OCI-LY7 (cell line): ENCODE measurements around the gene TMED1. TPM values are rescaled to one million over a fixed set of nuclear protein-coding genes. Genes with fewer than 3 reads are reported as not detected.

ENCODE experiments used
- BruUV-seq: library from RNA; stranded (reverse); fragments of 400-500 nt; replicated peaks from 2 replicates; lab custom pipeline; 2021; lab: Mats Ljungman, UMichigan
- CTCF ChIA-PET: fragments of 300-600 bp; sonication (Branson Sonifier 250); formaldehyde crosslinking; loops from one replicate; lab custom pipeline; 2022; ENCODE audit warnings: antibody characterized with exemption; ENCODE audit not compliant: unreplicated experiment; lab: Charles Lee
- POLR2A ChIA-PET: fragments of 300-600 bp; sonication (Branson Sonifier 250); formaldehyde crosslinking; loops from one replicate; lab custom pipeline; 2022; ENCODE audit warnings: antibody characterized with exemption; lab: Charles Lee
- DNase-seq: peaks from one replicate; pipeline ENCODE4 v3.0.0-alpha.2; 2015; ENCODE audit warnings: low spot score
- H2AFZ ChIP-seq: fragments of 200-600 bp; sonication (generic), shearing (Covaris generic); 2 replicates; pipeline ENCODE4 v1.6.1; 2014; ENCODE audit warnings: mild to moderate bottlenecking, antibody characterized with exemption, low read length, moderate library complexity
- H3K27ac ChIP-seq: fragments of 200-600 bp; sonication (generic); 2 replicates; pipeline ENCODE4 v1.5.1; 2014; ENCODE audit warnings: mixed run types, low read depth, mild to moderate bottlenecking, moderate library complexity, low read length, inconsistent platforms; ENCODE audit not compliant: poor library complexity, severe bottlenecking
- H3K36me3 ChIP-seq: fragments of 200-600 bp; sonication (generic); 2 replicates; pipeline ENCODE4 v1.6.1; 2014; ENCODE audit warnings: mild to moderate bottlenecking, antibody characterized with exemption, low read length, moderate library complexity, mixed read lengths; ENCODE audit not compliant: insufficient read depth
- H3K4me1 ChIP-seq: fragments of 200-600 bp; sonication (generic); 2 replicates; pipeline ENCODE4 v1.5.1; 2014; ENCODE audit warnings: mild to moderate bottlenecking, low read length; ENCODE audit not compliant: insufficient read depth, poor library complexity, severe bottlenecking
- H3K4me2 ChIP-seq: fragments of 200-600 bp; sonication (generic); 2 replicates; pipeline ENCODE4 v1.6.1; 2014; ENCODE audit warnings: mild to moderate bottlenecking, low read length
- H3K4me3 ChIP-seq: fragments of 200-600 bp; sonication (generic); 2 replicates; pipeline ENCODE4 v1.5.1; 2014; ENCODE audit warnings: mild to moderate bottlenecking, low read depth, low read length; ENCODE audit not compliant: poor library complexity, severe bottlenecking
- H3K79me2 ChIP-seq: fragments of 200-600 bp; sonication (generic); 2 replicates; pipeline ENCODE4 v1.6.1; 2016; ENCODE audit warnings: low read depth, mild to moderate bottlenecking, low read length, moderate library complexity, mixed read lengths; ENCODE audit not compliant: insufficient read depth
- H3K9me2 ChIP-seq: fragments of 200-600 bp; sonication (generic); 2 replicates; pipeline ENCODE4 v1.6.1; 2016; ENCODE audit warnings: mild to moderate bottlenecking, low read length, mixed read lengths; ENCODE audit not compliant: insufficient read depth
- H3K9me3 ChIP-seq: fragments of 200-600 bp; sonication (generic); 2 replicates; pipeline ENCODE4 v1.6.1; 2014; ENCODE audit warnings: mild to moderate bottlenecking, mixed run types, low read length, mixed read lengths
- H4K20me1 ChIP-seq: fragments of 200-600 bp; sonication (generic); 2 replicates; pipeline ENCODE4 v1.6.1; 2014; ENCODE audit warnings: mild to moderate bottlenecking, antibody characterized with exemption, low read length, moderate library complexity, mixed read lengths; ENCODE audit not compliant: insufficient read depth
- CTCF ChIP-seq: fragments of 200-600 bp; sonication (generic); conservative IDR thresholded peaks from 2 replicates; pipeline ENCODE4 v1.5.1; 2014; ENCODE audit warnings: mild to moderate bottlenecking, antibody characterized with exemption, low read length, moderate library complexity, mixed read lengths
- EZH2phosphoT487 ChIP-seq: fragments of 200-600 bp; sonication (generic); IDR thresholded peaks from 2 replicates; pipeline ENCODE4 v1.6.1; 2018; ENCODE audit warnings: low read depth, borderline replicate concordance, mild to moderate bottlenecking, mixed run types, antibody characterized with exemption, low read length, moderate library complexity, mixed read lengths
- intact Hi-C: fragments of 100-400 bp; cut with micrococcal nuclease; formaldehyde crosslinking; loops from one replicate; pipeline ENCODE4 v1.10.0; 2022; ENCODE audit not compliant: unreplicated experiment
- total RNA-seq, 2 experiments: library from RNA; depleted of rRNA in 1 of 2; stranded (reverse); fragments of >200 nt in 1 of 2; shearing (Covaris generic) in 1 of 2; gene quantifications; 2 replicates each; pipeline ENCODE4 v1.2.3, GENCODE V29; 2014 to 2022

TMED1 gene
- total RNA-seq, 2 experiments from 2014 or later = 13.2 to 22.5 TPM

GRCh38 chr19:10811391-10812111, 24.5 kb downstream of the TMED1 start:
- H3K4me1 ChIP-seq = no peaks in the 10 kb centered on the region
- no peak for DNase-seq
- intact Hi-C loops = no loop called here
- ChIA-PET POLR2A (no interaction called here), CTCF (no interaction called here)
- no TSS peak for BruUV-seq
- H3K9me2 ChIP-seq = no peaks in the 10 kb centered on the region
- no peak overlapping the region for H3K4me3 ChIP-seq
- no peak overlapping the region for H3K4me2 ChIP-seq
- H3K9me3 ChIP-seq = no peaks in the 10 kb centered on the region
- H4K20me1 ChIP-seq = no peaks in the 10 kb centered on the region
- no peaks in the 10 kb centered on the region for H3K79me2 ChIP-seq
- no peak for TF ChIP-seq EZH2phosphoT487
- TF ChIP-seq CTCF = no peak
- peaks cover 28% of the 10 kb centered on the region for H3K36me3 ChIP-seq
- H2AFZ ChIP-seq = no peak overlapping the region
- no peak overlapping the region for H3K27ac ChIP-seq

GRCh38 chr19:10809651-10810285, 26.2 kb downstream of the TMED1 start:
- Histone ChIP-seq H2AFZ (no peak overlapping the region), H3K4me3 (no peak overlapping the region), H4K20me1 (no peaks in the 10 kb centered on the region), H3K9me3 (no peaks in the 10 kb centered on the region), H3K4me1 (no peaks in the 10 kb centered on the region), H3K79me2 (no peaks in the 10 kb centered on the region), H3K9me2 (no peaks in the 10 kb centered on the region), H3K4me2 (no peak overlapping the region), H3K36me3 (peaks cover 40% of the 10 kb centered on the region), H3K27ac (no peak overlapping the region)
- TF ChIP-seq EZH2phosphoT487 (no peak), CTCF (no peak)
- ChIA-PET CTCF (no interaction called here), POLR2A (no interaction called here)
- BruUV-seq = no TSS peak
- intact Hi-C loops = no loop called here
- no peak for DNase-seq
